ENCODE data around the gene NKX2-4.

The NKX2-4 gene

DNA sequence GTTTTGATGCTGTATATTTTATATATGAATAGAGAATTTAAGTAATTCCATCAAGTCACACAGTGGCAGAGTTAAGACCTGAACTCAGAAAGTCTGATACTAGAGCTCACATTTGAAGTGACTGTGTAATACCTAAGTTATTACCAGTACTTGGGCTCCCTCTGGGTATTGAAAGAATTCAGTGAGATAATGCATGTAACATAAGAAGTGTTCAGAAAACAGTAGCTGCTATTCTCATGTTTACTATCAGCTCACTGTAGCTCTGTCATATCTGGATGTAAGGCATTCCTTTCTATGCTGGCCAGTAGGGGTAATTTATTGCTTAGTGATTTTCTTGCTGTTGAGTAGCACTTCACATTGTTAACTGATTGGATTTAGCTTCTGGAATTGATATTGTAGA, 44.6 kb downstream of the NKX2-4 start:
- H3K27ac ChIP-seq (ENCODE audit: extremely low read depth, low read depth, low read length), result no peak overlapping the region
- H3K4me1 ChIP-seq (ENCODE audit: control insufficient read depth, insufficient read depth, low read length), result no peaks in the 10 kb centered on the region
- peaks cover 31 to 41% of the 10 kb centered on the region in 2 experiments for H3K36me3 ChIP-seq (ENCODE audit: control insufficient read depth in 2 of 2, insufficient read depth in 1 of 2, low read length in 2 of 2)
- ChIA-PET POLR2A (no interaction called here), CTCF (interaction anchor here (1.5 to 1.9 kb wide), 2 partner anchors 9 to 117 kb away, joined by 4 to 7 read pairs; no protein-coding TSS in a partner anchor)
- H3K9me3 ChIP-seq (ENCODE audit: control insufficient read depth, insufficient read depth, low read depth, low read length), result no peaks in the 10 kb centered on the region
- TF ChIP-seq ZNF629 (tag by site-specific recombination; IDR thresholded peaks at IDR 0.05), result no peak
- TF ChIP-seq ZNF610 (tag by site-specific recombination; IDR thresholded peaks at IDR 0.05; ENCODE audit: borderline replicate concordance), result no peak
- TF ChIP-seq OSR2 (tag by site-specific recombination; IDR thresholded peaks at IDR 0.05), result 0 out of 2 replicates have a peak, but pooled peaks have one; percentile 48
- no peak for TF ChIP-seq ZNF133 (tag by site-specific recombination; IDR thresholded peaks at IDR 0.05)
- TF ChIP-seq ZNF664 (tag by site-specific recombination; IDR thresholded peaks at IDR 0.05), result peak; percentile 84
- no peak for TF ChIP-seq ATF2 (tag by site-specific recombination; IDR thresholded peaks at IDR 0.05; ENCODE audit: low read depth)
- no peak for TF ChIP-seq ZNF426 (tag by site-specific recombination; IDR thresholded peaks at IDR 0.05)
- TF ChIP-seq ZSCAN16 (tag by site-specific recombination; IDR thresholded peaks at IDR 0.05), result peak; percentile 65; the same call in 1 of the 2 replicates
- TF ChIP-seq ZNF175 (tag by site-specific recombination; IDR thresholded peaks at IDR 0.05), result no peak
- H3K4me3 ChIP-seq (ENCODE audit: low read depth, low read length), result no peak overlapping the region
